ENCODE measurements around the gene ADAM33.

- TF ChIP-seq CTCF (IDR thresholded peaks at IDR 0.05) (no peak), EZH2phosphoT487 (IDR thresholded peaks at IDR 0.05) (no peak), EZH2 (IDR thresholded peaks at IDR 0.05) (no peak)
Observed at GRCh38 chr20:3633913-3634478, 47.8 kb downstream of the ADAM33 start.
